ENCODE data around the gene COL7A1. TPM values are rescaled to one million over a fixed set of nuclear protein-coding genes. Genes with fewer than 3 reads are reported as not detected.
A peak's percentile ranks its signal among the peaks of the same experiment; 100 is the strongest.

The COL7A1 gene
- total RNA-seq, 2 donors from 2014 or later: 0.73 to 0.94 TPM

GRCh38 chr3:48607519-48607918 is 12.4 kb upstream of the COL7A1 start:
- no peak overlapping the region for H3K27ac Mint-ChIP-seq
- DNase-seq: no peak
- no peak for ATAC-seq
- H3K36me3 Mint-ChIP-seq (ENCODE audit: low read depth): peaks cover 6% of the 10 kb centered on the region
- H3K4me1 Mint-ChIP-seq: peaks cover 18% of the 10 kb centered on the region
- no peak overlapping the region for H3K4me3 Mint-ChIP-seq
- H3K9me3 ChIP-seq (ENCODE audit: control insufficient read depth, low read length, poor library complexity, severe bottlenecking): no peaks in the 10 kb centered on the region
- H3K27me3 Mint-ChIP-seq: no peaks in the 10 kb centered on the region

DNA sequence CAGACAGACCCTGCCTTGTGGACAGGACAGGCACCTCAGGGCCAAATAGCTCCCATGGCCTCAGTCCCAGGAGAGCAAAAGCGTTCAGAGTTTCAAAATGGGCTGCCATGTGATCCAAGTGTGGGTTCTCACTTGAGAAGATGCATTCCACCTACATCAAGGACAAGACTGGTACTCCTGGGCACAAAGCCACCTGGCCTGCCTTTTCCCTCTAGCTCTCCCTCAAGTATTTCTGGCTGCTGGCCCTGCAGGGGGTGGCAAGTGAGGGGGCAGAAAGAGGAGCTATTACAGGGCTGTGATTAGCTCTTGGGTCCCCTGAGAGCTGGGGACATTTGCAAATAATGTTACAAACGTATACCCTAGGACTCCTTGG is 6.5 kb upstream of the COL7A1 start:
- DNase-seq (no peak), ATAC-seq (no peak)
- H3K4me3 Mint-ChIP-seq: no peak overlapping the region
- peaks cover 5% of the 10 kb centered on the region for H3K36me3 Mint-ChIP-seq (ENCODE audit: low read depth)
- H3K9me3 ChIP-seq (ENCODE audit: control insufficient read depth, low read length, poor library complexity, severe bottlenecking): no peaks in the 10 kb centered on the region
- H3K27me3 Mint-ChIP-seq: no peaks in the 10 kb centered on the region
- H3K4me1 Mint-ChIP-seq: peaks cover 8% of the 10 kb centered on the region
- H3K27ac Mint-ChIP-seq: no peak overlapping the region

- no peak for DNase-seq
- Mint-ChIP-seq H3K36me3 (ENCODE audit: low read depth) (peaks cover 5% of the 10 kb centered on the region), H3K4me1 (peaks cover 11% of the 10 kb centered on the region), H3K27ac (no peak overlapping the region), H3K4me3 (no peak overlapping the region), H3K27me3 (peaks cover 6% of the 10 kb centered on the region)
- no peak for ATAC-seq
- no peaks in the 10 kb centered on the region for H3K9me3 ChIP-seq (ENCODE audit: control insufficient read depth, low read length, poor library complexity, severe bottlenecking)
Measured at GRCh38 chr3:48600711-48601621, 5.8 kb upstream of the COL7A1 start.

- DNase-seq (no peak), ATAC-seq (no peak)
- no peak overlapping the region for H3K27ac Mint-ChIP-seq
- no peaks in the 10 kb centered on the region for H3K9me3 ChIP-seq (ENCODE audit: control insufficient read depth, low read length, poor library complexity, severe bottlenecking)
- peaks cover 8% of the 10 kb centered on the region for H3K27me3 Mint-ChIP-seq
- no peak overlapping the region for H3K4me3 Mint-ChIP-seq
- H3K36me3 Mint-ChIP-seq (ENCODE audit: low read depth): peaks cover 5% of the 10 kb centered on the region
- peaks cover 14% of the 10 kb centered on the region for H3K4me1 Mint-ChIP-seq
Measured at GRCh38 chr3:48599509-48600285, 4.6 kb upstream of the COL7A1 start.

GRCh38 chr3:48599077-48599501 is 4.0 kb upstream of the COL7A1 start:
- Mint-ChIP-seq H3K36me3 (ENCODE audit: low read depth) (peaks cover 5% of the 10 kb centered on the region), H3K4me3 (no peak overlapping the region), H3K27me3 (peaks cover 14% of the 10 kb centered on the region), H3K27ac (no peak overlapping the region), H3K4me1 (peaks cover 14% of the 10 kb centered on the region)
- H3K9me3 ChIP-seq (ENCODE audit: control insufficient read depth, low read length, poor library complexity, severe bottlenecking): no peaks in the 10 kb centered on the region
- DNase-seq (no peak), ATAC-seq (no peak)

DNA sequence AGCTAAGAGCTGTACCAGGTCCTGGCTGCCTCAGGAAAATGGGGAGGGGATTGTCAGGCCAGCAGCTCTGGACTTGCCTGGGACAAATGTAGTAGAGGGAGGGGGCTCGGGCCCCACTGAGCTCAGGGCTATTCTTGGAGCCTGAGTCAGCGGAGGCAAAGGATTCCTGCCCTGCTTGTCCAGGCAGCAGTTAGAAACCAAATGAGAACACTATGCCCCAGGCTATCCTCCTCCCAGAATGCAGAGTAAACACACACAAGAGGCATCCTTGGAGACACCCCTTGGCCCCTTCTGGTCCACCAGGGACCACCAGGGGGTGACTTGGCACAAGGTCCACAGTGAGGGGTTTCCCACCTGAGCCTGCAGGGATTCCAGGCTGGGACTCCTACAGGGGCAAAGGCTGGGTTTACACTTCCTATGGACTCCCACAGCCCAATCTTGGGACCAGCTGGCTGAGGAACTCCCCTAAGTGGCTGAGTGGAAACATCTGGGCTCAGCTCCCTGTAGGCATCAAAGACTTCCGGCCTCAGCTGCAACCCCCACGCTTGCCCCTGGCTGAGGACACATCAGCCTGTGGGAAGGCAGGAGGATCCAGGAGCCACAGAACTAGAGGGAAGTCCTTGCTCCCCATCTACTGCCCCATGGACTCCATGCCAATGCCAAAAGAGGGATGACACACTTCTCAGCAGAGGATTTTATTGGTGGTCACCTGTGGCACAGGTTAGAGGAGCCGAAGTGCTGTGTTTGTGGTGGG is 3.4 kb upstream of the COL7A1 start:
- Mint-ChIP-seq H3K4me3 (no peak overlapping the region), H3K36me3 (ENCODE audit: low read depth) (peaks cover 5% of the 10 kb centered on the region), H3K27ac (no peak overlapping the region), H3K4me1 (peaks cover 14% of the 10 kb centered on the region), H3K27me3 (peaks cover 20% of the 10 kb centered on the region)
- no peak for ATAC-seq
- no peak for DNase-seq
- no peaks in the 10 kb centered on the region for H3K9me3 ChIP-seq (ENCODE audit: control insufficient read depth, low read length, poor library complexity, severe bottlenecking)

GRCh38 chr3:48597408-48597800 is 2.3 kb upstream of the COL7A1 start:
- Mint-ChIP-seq H3K27ac (peak overlapping the region; percentile 85), H3K4me1 (peaks cover 14% of the 10 kb centered on the region), H3K36me3 (ENCODE audit: low read depth) (peaks cover 2% of the 10 kb centered on the region), H3K4me3 (peak overlapping the region; percentile 45), H3K27me3 (peaks cover 25% of the 10 kb centered on the region)
- no peak for DNase-seq
- no peak for ATAC-seq
- H3K9me3 ChIP-seq (ENCODE audit: control insufficient read depth, low read length, poor library complexity, severe bottlenecking): no peaks in the 10 kb centered on the region

DNA sequence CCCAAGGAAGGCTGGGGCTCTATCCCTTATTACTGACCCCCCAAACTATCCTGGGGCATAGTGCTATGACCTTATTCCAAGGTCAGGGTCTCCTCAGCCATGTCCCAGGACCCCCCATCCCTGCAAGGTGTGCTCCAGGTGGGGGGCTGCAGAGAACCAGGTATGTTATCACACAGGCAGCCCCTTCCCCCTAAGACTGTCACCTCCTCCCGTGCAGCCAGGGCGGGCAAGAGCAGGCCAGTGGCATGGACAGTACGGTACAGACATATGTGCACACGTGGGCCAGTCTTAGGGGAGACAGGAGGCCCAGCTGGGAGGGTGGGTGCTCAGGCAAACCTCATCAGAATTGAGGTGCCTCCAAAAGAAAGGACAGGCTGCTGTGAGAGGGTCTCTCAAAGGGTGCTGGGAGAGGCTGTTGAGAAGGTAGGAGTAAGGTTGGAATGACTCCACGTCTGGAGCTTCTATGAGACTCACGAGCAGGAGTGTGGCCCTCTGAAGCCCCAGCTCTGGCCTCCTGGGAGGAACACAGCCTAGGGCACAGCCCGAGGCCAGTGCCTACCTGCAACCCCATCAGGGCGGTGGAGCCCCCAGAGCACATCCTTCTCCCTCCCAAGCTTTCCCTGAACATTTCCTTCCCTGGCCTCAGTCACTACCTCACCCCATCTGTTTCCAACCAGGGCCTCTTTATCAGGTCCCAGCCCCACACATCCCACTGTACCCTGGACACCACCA is 1.7 kb upstream of the COL7A1 start:
- no peak for ATAC-seq
- no peak for DNase-seq

GRCh38 chr3:48596157-48596556 is 1.0 kb upstream of the COL7A1 start:
- Mint-ChIP-seq H3K4me1 (peaks cover 14% of the 10 kb centered on the region), H3K27me3 (peaks cover 29% of the 10 kb centered on the region), H3K27ac (peak overlapping the region; percentile 19), H3K4me3 (no peak overlapping the region), H3K36me3 (ENCODE audit: low read depth) (no peaks in the 10 kb centered on the region)
- DNase-seq (no peak), ATAC-seq (no peak)
- H3K9me3 ChIP-seq (ENCODE audit: control insufficient read depth, low read length, poor library complexity, severe bottlenecking): no peaks in the 10 kb centered on the region

More for the DNA sequence above, 1.7 kb upstream of the COL7A1 start:
- peak overlapping the region; percentile 85 for H3K27ac Mint-ChIP-seq
- no peaks in the 10 kb centered on the region for H3K36me3 Mint-ChIP-seq (ENCODE audit: low read depth)
- peaks cover 25% of the 10 kb centered on the region for H3K27me3 Mint-ChIP-seq
- H3K4me3 Mint-ChIP-seq: no peak overlapping the region
- peaks cover 14% of the 10 kb centered on the region for H3K4me1 Mint-ChIP-seq
- H3K9me3 ChIP-seq (ENCODE audit: control insufficient read depth, low read length, poor library complexity, severe bottlenecking): no peaks in the 10 kb centered on the region

DNA sequence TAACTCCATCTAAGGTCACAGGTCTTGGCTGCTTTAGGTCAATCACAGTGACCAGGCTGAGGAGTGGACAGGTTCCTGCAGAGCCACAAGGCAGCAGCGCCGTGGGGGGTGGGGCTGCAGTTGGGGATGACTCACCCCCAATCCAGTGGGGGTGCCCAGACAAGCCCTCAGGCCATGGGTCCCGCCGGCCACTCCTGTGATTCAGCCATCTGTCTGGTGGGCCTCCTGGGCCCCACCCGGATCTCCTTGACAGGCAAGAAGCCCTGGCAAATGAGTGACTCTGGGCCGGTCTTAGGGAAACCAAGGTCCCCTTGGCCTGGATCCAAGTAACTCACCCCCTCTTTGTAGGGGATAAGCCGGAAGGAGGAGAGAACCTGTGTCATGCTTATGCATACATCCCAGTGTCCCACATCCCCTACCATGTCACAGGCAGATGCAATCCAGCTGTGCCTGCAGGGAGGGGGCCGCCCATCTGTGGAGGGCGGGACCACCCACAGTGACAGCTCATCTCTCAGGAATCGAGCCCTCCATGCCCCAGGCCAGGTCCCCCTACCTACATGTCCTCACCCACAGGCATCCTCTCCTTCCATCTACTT is 495 bp upstream of the COL7A1 start:
- Mint-ChIP-seq H3K36me3 (ENCODE audit: low read depth) (peaks cover 4% of the 10 kb centered on the region), H3K4me3 (no peak overlapping the region), H3K4me1 (peaks cover 14% of the 10 kb centered on the region), H3K27ac (peak overlapping the region; percentile 19), H3K27me3 (peaks cover 35% of the 10 kb centered on the region)
- ATAC-seq (peak; percentile 12), DNase-seq (no peak)
- H3K9me3 ChIP-seq (ENCODE audit: control insufficient read depth, low read length, poor library complexity, severe bottlenecking): no peaks in the 10 kb centered on the region

DNA sequence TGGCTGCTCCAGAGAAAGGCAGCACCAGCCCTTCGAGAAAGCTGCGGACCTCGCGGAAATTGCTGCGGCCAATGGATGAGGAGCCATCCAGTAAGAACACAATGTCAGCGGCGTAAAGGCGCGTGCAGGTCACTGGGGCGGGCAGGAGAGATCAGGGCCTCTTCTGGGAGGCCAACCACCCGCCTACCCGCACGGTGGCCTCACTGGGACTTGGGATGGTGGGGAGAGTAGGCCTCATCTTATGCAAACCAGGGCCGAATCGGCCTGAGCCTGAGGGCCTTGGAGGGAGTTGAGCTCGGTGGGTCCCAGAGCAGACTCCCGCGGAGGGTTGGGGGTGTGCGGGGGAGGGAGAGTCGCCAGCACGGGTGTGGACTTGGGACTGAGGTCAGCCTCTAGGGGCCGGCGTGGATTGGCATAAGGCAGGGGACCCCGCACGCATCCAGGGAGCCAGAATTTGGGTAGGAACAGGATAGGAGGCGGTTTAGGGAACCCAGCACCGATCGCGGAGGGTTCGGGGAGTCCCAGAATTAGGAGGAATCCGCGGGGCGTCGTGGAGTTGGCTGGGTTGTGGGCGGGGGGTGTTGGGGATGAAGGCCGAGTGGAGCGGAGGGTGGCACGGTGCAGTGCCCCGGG is 596 bp downstream of the COL7A1 start:
- H3K9me3 ChIP-seq (ENCODE audit: control insufficient read depth, low read length, poor library complexity, severe bottlenecking): no peaks in the 10 kb centered on the region
- ATAC-seq (no peak), DNase-seq (no peak)
- Mint-ChIP-seq H3K4me1 (peaks cover 18% of the 10 kb centered on the region), H3K27me3 (peaks cover 44% of the 10 kb centered on the region), H3K27ac (no peak overlapping the region), H3K36me3 (ENCODE audit: low read depth) (peaks cover 6% of the 10 kb centered on the region), H3K4me3 (peak overlapping the region; percentile 63)

DNA sequence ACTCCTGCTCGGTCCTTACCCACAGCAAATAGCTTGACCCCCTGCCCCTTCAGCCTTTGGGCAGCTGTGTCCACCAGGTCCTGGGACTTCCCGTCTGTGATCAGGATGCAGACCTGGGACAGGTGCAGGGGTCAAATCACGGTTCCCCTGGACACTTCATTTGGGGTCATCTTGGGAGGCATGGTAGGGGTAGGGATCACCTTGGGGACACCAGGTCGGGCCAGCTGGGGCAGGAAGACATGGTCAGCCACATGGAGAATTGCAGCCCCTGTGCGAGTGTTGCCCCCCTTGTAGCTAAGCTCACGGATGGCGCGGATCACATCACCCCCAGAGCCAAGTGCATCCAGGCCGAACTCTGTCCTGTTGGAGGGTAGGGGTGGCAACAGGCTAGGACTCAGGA is 1.8 kb downstream of the COL7A1 start:
- H3K9me3 ChIP-seq (ENCODE audit: control insufficient read depth, low read length, poor library complexity, severe bottlenecking): no peaks in the 10 kb centered on the region
- Mint-ChIP-seq H3K4me3 (no peak overlapping the region), H3K4me1 (peaks cover 19% of the 10 kb centered on the region), H3K36me3 (ENCODE audit: low read depth) (peaks cover 6% of the 10 kb centered on the region), H3K27me3 (peaks cover 54% of the 10 kb centered on the region), H3K27ac (no peak overlapping the region)
- ATAC-seq: no peak
- no peak for DNase-seq

Data from T-helper 17 cell (primary cell).